ENCODE results near the gene CMIP.
A peak's percentile ranks its signal among the peaks of the same experiment; 100 is the strongest.

CMIP gene

DNA sequence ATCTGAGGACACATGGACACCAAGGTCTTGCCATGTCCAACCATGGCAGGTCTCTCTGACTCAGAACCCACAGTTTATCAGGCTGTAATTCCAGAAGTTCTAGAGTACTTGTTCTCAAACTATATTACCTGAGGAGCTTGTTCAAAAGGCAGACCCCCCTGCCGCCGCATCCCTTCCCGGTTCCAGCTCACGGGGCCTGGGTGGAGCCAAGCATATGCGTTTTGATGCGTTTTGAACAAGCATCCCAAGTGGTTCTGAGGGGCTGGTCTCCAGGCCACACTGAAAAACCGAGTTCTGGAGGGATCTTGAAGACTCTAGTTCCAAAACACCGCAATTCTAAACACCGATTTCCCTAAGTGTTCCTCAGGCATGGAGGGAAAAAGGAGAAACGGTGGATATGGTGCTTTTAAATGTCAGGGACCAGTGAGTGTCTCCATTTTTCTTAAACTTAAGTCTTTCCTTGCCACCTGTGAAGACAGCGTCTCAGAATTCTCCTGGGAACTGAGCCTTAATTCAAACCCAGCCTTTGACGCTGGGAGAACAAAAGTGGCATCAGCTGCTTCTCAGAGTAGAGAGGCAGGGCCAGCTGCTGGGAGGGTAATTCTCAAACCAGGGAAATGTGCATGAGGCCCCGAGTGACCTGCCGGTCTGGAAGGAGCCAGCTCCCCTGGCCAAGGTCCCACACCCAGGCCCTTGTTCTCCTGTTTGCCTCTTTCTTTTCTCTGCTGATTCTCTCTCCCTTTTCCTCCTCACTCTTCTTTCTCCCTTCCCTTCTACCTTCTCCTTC is 250.1 kb downstream of the CMIP start:
- DNase-seq, result no peak

DNA sequence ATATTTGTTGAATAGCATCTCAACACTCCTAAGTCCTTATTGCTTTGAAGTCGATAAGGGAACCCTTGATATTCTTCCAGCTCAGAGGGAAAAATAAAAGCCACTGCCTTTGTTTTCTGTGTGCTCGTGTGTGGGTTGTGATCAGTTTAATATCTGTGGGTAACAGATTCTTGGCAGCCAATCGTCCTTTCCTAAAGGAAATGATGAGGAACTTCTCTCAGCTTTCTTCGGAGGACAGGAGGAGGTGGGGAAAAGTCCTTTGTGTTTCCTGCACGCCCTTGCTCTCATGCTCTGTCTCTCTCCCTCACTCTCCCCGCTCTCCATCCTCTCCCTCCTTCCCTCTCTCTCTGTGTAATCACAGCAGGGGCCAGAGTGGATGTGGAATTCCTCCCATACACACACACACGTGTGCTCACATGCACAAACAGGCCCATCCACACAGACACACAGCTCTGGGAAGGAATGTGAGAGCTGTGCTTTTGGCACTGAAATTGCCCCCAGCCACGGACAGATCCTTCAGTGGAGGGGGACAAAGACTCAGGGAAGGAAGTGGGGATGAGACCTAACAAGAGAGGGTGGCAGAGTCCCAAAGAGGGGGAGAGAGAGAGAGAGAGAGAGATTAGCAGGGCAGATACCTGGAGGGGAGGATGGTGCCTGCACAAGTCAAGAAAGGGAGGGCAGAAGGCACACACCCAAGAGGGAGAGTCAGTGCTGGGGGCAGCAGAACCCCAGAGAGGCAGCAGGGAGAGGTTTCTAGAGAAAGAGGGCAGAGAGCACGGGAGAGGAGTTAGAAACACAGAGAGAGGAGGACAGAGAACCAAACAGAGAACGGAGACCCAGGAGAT is 250.9 kb downstream of the CMIP start:
- DNase-seq, result no peak

DNA sequence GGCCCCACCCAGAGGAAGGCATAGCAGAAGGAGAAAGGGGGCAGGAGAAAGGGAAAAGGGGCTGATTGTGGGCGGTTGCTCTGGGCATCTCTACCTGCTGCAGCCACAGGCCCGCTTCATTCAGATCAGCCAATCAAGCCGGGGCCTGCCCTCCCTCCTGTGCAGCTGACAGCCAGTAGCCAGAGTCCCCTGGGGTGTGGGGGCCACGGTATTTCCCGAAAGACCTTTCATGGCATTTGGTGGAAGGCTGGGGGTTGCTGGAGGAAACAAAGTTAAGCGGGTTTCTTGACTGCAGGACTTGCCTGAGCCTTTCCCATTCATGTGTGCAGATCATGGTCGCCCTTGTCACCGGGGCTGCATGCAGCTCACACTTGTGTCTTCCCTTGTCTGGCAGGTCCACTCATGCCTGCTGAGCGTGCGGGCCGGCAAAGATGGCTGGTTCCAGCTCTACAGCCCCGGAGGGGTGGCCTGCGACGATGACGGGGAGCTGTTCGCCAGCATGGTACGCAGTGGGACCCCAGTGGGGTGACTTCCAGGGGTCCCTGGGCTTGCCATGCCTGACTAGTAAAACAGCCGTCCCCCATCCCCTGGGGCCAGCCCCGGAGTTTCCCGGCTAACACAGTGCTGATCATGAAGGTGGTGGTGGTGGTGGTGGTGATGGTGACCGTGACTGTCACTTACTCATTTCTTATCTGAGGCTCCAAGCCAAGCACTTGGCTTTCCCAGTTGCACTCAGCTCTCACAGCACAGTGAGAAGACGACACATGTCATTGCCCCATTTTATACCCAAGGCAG is 251.8 kb downstream of the CMIP start:
- DNase-seq, result peak; percentile 30

DNA sequence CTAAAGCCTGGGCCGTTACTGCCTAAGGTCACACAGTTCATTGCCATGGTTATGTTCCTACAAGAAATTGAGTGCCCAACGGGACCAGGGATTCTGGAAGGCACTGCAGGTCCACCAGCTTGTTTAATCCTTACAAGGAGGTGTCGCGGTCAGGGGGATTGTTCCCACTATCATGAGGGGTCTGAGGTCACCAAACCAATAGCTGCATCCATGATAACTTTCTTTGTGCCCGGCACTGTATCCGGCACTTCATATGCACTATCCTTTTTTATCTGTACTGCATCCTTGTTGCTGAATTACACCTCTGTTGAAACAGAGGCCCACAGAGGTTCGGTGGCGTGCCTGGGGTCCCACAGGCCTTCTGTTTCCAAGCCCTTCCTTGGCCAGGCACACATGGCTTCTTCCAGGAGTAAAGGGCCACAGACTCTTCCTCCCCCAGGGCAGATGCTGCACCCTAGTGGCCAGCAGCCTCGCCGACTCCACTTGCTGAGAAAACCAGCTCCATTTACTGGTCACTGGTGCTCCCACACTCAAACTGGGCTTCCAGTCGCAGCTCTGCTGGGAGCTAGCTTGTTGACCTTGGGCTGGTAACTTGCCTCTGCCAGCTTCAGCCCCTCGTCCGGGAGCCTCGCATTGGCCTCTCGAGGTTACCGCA is 252.5 kb downstream of the CMIP start:
- DNase-seq, result peak; percentile 88

DNA sequence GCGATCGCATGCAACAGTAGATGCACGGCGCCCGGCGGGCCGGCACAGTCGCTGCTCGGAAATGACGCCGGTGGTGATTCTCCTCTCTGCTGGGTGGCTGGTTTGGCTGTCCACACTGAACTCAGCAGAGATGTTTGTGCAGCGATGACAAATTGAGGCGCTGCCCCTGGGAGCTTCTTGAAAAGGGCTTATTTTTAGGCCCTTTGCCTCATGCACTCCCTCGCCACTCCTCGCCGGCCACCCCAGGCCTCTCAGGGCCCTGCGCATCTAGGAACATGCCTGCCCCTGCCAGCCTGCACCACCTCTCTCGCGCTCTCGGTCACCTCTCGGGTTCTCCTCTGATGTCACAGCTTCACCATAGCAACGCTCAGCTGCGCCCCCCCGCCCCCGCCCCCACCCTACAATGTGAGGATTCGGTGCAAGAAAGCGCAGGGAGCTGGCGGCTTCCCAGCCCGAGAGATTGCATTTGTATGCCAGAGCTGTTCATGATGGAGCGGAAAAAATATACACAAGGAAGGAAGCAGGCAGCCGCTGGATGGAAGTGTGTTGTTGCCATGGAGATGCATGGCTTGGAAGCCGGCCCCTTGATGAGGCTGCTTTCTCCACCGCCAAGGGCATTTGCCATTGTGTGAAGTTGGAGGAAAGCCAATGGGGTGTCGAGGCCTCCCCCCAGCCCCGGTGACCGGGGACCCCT is 253.2 kb downstream of the CMIP start:
- no peak for DNase-seq

DNA sequence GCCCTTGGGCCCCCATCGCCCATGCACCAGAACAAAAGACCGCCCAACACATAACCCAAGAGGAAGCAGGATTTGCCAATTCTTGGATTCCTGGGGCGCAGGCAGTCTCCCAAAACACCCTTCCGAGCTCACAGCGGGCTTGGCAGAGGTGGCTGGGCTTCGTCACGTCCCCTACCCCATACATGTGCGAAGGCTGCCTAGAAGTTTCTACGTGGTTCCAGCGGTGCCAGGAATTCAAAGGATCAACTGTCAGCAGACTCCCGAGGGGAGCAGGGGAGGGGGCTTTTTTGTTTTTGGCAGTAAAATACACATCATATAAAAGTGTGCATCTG is 253.7 kb downstream of the CMIP start:
- DNase-seq, result no peak

DNA sequence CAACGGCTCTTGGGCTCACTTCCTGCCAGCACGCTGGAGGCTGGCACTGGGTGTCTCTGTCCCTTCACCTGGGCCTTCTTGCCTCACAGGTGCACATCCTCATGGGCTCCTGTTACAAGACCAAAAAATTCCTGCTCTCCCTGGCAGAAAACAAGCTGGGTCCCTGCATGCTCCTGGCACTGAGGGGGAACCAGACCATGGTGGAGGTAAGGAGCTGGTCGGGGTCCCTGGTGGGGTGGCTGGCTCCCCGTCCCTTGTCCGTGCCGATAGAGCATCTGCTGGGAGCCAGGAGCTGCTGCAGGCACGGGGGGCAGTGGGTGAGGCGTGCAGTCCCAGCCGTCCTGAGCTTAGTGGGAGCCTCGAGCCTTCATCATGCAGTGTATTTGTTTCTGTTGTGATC is 255.0 kb downstream of the CMIP start:
- no peak for DNase-seq

DNA sequence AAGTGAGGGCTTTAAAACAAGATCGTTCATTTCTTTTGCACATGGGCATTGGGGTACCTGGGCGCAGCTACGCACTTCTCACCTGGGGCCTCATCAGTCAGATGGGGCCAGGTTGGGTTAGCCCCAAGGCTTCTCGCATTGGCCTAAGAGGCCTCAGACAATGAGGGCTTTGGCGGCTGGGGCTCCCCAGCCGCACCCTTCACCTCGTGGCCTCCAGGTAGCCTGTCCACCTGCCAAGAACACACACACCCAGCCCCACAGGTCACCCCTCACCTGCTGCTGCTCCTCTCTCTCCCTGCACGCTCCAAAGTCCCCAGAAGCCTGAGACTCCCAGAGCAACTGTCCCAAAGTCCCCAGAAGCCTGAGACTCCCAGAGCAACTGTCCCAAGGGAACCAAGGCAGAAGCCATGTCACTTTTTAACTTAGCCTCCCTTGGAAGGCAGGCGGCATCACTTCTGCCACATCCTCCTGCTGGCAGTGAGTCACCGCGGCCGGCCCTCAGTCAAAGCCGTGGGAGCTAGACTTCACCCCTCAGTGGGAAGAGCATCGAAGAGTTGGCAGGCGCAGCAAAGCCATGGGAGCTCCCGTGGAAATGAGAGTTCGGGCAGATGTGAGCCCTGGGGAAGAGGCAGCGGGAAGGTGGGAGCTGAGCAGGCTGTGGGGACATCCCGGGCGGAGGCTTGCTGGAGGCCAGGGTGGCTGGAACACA is 255.6 kb downstream of the CMIP start:
- DNase-seq, result no peak

DNA sequence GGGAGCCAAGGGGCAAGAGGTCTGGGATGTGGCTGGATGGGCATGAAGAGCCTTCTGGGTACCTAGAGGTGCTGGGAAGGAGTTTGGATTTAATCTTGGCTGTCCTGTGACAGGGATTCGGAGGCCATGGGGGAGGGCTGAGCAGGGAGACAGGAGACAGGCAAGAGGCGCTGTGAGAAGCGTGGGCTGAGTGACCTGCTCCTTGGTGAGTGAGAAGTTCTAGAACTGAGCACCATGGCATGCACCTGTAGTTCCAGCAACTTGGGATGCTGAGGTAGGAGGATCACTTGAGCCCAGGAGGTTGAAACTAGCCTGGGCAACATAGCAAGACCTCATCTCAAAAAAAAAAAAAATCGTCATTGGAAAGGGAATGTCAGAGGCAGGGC is 256.2 kb downstream of the CMIP start:
- no peak for DNase-seq

DNA sequence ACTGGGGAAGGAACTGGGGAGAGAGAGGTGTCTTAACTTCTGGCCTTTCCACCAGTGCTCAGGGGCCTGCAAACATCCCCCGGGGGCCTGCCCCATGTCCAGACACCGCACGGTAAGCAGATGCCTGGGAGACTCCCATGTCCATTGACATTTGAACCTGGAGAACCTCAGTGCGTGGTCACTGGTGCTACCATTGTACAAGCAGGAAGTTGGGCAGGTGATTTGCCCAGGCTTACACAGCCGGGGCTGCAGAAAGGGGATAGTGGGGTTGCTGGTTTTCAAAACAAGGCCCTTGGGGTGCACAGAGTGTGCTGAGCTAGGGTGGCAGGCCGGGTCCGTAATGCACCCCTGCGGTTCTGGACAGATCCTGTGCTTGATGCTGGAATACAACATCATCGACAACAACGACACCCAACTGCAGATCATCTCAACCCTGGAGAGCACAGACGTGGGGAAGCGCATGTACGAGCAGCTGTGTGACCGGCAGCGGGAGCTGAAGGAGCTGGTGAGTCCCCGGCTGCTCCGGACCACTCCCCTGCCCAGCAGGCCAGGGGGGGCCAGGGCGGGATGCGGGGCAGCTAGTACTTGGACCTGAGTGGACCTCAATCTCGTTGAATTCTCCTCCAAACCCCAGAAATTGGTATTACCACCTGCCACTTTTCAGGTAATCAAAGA is 256.8 kb downstream of the CMIP start:
- no peak for DNase-seq

DNA sequence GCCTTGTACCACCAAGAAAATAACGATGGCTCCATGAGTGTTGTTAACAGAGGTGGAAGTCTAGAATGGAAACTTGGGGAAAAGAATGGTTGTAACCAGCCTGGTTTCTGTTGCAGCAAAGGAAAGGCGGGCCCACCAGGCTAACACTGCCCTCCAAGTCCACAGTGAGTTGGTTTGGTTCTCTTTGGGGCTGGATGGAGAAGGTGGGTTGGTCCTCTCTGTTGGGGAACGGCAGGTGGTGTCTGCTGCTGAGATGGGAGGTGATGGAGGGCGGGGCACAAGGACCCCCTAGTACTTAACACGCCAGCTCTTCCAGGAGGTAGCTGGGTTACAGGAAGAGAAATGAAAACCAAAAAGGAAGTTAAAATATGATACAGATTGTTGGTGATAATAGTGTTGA is 257.9 kb downstream of the CMIP start:
- no peak for DNase-seq

DNA sequence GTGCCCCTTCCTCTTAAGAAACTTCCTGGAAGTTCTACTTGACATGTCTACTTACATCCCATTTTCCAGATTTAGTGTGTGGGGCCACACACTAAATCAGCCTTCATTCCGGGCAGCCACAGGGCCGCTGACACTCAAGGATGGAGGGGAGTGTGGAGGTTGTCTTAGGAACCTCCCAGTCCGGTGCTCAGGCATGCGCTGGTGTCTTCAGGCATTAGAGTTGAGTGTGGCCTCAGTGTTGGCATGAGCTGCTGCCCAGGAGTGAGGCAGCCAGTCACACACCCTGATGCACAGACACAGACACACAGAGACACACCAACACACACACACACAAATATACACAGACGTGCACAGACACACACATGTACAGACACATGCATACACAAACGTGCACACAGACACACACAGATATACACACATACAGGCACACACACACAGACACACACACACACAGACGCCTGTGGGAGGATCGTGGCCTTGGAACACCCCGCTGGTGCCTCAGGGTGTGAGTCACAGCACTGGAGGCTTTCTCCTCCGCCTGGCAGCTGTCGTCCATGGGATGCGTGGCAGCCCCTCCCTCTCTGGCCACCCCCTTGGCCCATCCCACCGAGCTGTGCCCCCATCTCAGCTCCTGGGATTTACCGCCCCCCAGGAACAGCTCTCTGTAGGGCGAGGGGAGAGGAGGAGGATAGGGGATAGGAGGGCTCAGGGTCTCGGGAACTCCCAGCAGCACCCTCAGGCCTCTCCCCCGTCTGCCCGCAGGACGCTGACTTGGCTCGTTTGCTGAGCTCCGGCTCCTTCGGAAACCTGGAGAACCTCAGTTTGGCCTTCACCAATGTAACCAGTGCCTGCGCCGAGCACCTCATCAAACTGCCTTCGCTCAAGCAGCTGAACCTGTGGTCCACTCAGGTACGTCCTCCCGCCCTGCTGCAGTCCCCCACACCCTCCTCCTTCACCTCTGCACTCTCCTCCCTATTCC is 258.9 kb downstream of the CMIP start:
- no peak for DNase-seq

DNA sequence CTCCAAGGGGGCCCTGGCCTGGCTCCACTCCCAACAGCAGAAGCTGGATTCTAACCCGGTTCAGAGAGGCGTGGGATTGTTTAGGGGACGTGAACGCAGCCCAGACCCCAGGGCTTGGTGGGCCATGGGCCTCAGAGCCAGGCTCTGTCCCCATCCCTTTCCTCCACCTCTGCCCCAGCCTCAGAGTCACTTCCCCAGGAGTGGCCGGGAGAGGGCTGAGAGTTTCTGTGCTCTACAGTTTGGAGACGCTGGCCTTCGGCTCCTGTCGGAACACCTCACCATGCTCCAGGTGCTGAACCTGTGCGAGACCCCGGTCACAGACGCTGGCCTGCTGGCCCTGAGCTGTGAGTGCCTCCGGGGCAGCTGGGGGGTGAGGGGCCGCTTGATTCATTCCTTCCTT is 260.7 kb downstream of the CMIP start:
- DNase-seq, result no peak

DNA sequence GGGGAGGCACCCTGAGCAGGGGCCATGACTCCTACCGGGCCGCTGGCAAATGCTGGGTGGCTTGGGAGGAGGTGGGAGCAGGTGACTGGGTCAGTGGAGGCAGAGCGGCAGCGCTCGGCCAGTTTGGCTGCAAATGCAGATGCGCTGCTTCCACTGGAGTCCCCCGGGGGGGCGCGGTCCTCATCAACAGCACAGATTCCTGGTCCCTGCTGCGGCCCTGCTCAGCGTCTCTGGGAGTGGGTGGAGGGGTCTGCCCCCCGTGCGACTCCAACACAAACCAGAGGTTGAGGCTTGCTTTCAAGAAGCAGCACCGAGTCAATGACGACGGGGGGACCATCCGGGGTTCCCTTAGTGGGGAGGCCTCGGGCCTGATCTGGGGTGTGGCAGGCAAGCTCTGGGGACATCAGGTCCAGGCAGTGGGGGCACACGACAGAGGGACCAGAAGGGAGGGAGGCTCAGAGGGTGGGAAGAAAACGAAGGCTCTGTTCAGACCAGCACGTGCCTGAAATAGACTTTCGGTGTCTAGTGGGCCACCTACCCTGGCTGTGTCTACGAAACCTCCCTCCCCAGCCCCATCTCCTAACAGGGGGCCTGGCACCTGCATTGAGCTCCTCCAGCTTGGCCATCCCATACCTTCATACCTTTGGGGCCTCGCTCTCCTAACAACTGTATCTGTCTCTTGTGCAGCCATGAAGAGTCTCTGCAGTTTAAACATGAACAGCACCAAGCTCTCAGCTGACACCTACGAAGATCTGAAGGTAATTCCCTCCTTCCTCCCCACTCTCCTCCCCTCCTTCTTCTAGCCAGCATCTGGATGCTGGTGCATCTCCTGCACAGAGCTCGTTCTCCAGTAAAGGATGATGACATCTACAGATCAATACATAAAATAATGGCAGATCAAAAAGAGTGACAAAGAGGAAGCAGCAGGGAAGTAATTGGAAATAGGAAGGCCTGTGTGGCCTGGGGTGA is 262.0 kb downstream of the CMIP start:
- no peak for DNase-seq

DNA sequence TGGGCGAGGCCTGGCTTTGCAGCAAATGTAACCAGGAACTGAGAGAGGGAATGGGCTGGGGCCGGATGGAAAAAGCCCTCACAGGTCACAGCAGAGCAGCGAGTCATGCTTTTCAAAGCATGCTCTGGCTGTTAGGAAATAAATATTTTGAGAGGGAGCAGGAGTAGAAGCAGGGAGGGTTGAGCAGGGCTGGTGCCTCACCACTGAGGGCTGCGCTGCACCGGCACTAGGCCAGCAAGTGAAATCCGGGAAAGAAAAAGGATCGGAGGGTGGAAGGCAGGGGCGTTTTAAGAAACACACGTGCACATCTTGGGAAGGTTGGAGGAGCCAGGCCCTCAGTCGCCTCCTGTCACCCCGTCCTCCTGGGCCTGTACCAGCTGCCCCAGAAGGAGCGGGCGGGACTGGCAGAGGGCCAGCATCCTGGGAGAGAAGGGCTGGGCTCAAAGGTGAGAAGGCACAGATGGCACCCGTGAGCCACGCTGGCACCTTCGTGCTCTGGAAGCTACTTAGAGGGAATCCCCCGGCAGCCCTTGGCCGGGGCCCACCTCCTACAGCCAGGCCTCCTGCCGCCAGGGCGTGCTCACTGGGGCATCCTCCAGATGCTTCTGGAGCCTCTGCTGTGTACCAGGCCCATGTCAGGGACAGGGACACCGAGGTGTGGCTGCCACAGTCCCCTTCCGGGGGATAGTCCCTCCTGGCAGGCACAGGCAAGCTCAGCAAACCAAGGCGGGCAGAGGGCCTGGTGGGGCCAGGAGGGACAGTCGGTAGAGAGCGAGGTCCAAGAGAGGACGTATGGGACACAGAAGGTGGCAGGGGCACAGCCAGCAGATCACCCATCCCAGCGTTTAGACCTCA is 263.0 kb downstream of the CMIP start:
- DNase-seq, result no peak

DNA sequence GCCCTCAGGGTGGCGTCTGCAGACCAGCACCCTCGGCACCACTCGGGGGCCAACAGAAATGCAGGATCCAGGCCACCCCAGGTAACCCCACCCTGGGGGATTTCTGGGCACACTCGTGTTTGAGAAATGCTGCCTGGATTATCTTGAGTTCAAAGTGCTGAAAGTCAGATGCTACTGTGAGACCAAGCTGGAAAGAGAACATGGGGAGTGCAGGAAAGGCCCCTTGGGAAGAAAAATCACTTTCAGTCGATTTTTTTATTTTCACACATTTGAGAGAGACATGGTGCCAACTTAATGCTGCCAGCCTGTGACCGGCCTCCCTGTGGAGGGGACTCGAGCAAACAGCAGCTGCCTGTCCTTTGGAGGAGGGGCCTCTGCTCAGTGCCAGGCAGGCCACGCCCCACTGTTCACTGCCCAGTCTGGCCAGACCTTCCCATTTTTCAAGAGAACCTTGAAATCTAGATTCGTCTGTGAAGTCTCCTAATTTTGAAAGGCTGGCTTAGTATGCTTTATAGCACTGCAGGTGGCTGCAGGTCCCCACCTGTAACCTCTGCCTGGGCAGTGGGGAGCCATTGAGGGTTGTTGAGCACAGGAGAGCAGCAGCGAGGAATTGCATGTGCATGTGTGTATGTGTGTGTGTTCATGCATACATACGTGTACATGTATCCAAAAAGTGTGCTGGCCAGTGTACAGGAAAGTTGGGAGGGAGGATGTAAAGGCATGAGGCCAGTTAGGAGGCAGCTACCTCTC is 263.8 kb downstream of the CMIP start:
- DNase-seq, result no peak

All from OCI-M1 (cell line).